Subcutaneous adipose tissue (tissue), 4 donors: ENCODE results near the gene DHX30. TPM values are rescaled to one million over a fixed set of nuclear protein-coding genes. Genes with fewer than 3 reads are reported as not detected.

Source experiments
- CTCF ChIP-seq: fragments of 450-650 bp; IDR thresholded peaks from one replicate; pipeline ENCODE4 v1.5.1; 2016; ENCODE audit warnings: low read depth, mild to moderate bottlenecking, control low read depth, antibody characterized with exemption, moderate library complexity
- total RNA-seq, 4 donors: library from RNA; depleted of rRNA; stranded (reverse); fragments of >200 nt; gene quantifications; one replicate each; pipeline ENCODE4 v1.1.0, GENCODE V29; 2016

DHX30 gene
- total RNA-seq, 4 donors from 2014 or later = 31.4 to 59.3 (median 41.2) TPM

GRCh38 chr3:47817609-47818008, 14.7 kb downstream of the DHX30 start:
- TF ChIP-seq CTCF = no peak

GRCh38 chr3:47824541-47825473, 21.9 kb downstream of the DHX30 start:
- TF ChIP-seq CTCF = no peak

- no peak for TF ChIP-seq CTCF
Measured at GRCh38 chr3:47825590-47825989, 22.7 kb downstream of the DHX30 start.

- TF ChIP-seq CTCF = no peak
Measured at GRCh38 chr3:47836986-47837385, 34.0 kb downstream of the DHX30 start.

GRCh38 chr3:47838503-47838902, 35.6 kb downstream of the DHX30 start:
- no peak for TF ChIP-seq CTCF

GRCh38 chr3:47841786-47842349, 38.9 kb downstream of the DHX30 start:
- no peak for TF ChIP-seq CTCF

GRCh38 chr3:47846186-47846879, 43.4 kb downstream of the DHX30 start:
- TF ChIP-seq CTCF = no peak
